Measurements from ENCODE around the gene TMEM14C. TPM values are rescaled to one million over a fixed set of nuclear protein-coding genes. Genes with fewer than 3 reads are reported as not detected.

Gene TMEM14C
- total and polyA plus RNA-seq, 2 donors from 2014 or later: 118 to 210 TPM

- FAIRE-seq: no peak
- no peaks in the 10 kb centered on the region for H3K27me3 ChIP-seq (ENCODE audit: control insufficient read depth, insufficient read depth, low read length)
- peaks cover 0 to 5% (median 4%) of the 10 kb centered on the region in 3 donors for H3K4me1 ChIP-seq (ENCODE audit: control insufficient read depth in 2 of 3, insufficient read depth in 2 of 3, low read depth in 1 of 3, low read length in 3 of 3)
- DNase-seq: no peak
- H3K9me3 ChIP-seq (ENCODE audit: control insufficient read depth in 2 of 3, insufficient read depth in 1 of 3, low read length in 3 of 3): no peaks in the 10 kb centered on the region
- TF ChIP-seq CTCF (IDR thresholded peaks at IDR 0.05; ENCODE audit: borderline replicate concordance, extremely low read depth, insufficient read depth): no peak
- intact Hi-C loops (cut with DNase I): no loop called here
- H3K9ac ChIP-seq (ENCODE audit: low read length in 3 of 3): no peak overlapping the region
- H3K27ac ChIP-seq (ENCODE audit: low read depth in 2 of 2, low read length in 2 of 2): no peak overlapping the region
- H3K4me3 ChIP-seq (ENCODE audit: low read length in 3 of 3): no peak overlapping the region
- H3K36me3 ChIP-seq (ENCODE audit: control insufficient read depth in 2 of 3, insufficient read depth in 3 of 3, low read length in 3 of 3): no peaks in the 10 kb centered on the region
These were observed 19.4 kb downstream of the TMEM14C start for GRCh38 chr6:10742251-10742650.

GRCh38 chr6:10743515-10743914, 20.6 kb downstream of the TMEM14C start:
- Histone ChIP-seq H3K4me1 (ENCODE audit: control insufficient read depth in 2 of 3, insufficient read depth in 2 of 3, low read depth in 1 of 3, low read length in 3 of 3) (peaks cover 0 to 8% (median 5%) of the 10 kb centered on the region in 3 donors), H3K9me3 (ENCODE audit: control insufficient read depth in 2 of 3, insufficient read depth in 1 of 3, low read length in 3 of 3) (no peaks in the 10 kb centered on the region), H3K27me3 (ENCODE audit: control insufficient read depth, insufficient read depth, low read length) (no peaks in the 10 kb centered on the region), H3K9ac (ENCODE audit: low read length in 3 of 3) (no peak overlapping the region), H3K4me3 (ENCODE audit: low read length in 3 of 3) (no peak overlapping the region), H3K27ac (ENCODE audit: low read depth in 2 of 2, low read length in 2 of 2) (no peak overlapping the region), H3K36me3 (ENCODE audit: control insufficient read depth in 2 of 3, insufficient read depth in 3 of 3, low read length in 3 of 3) (no peaks in the 10 kb centered on the region)
- intact Hi-C loops (cut with DNase I): no loop called here
- FAIRE-seq (no peak), DNase-seq (no peak)
- no peak for TF ChIP-seq CTCF (IDR thresholded peaks at IDR 0.05; ENCODE audit: borderline replicate concordance, extremely low read depth, insufficient read depth)

GRCh38 chr6:10745116-10745515, 22.2 kb downstream of the TMEM14C start:
- Histone ChIP-seq H3K27ac (ENCODE audit: low read depth in 2 of 2, low read length in 2 of 2) (no peak overlapping the region), H3K9ac (ENCODE audit: low read length in 3 of 3) (no peak overlapping the region), H3K36me3 (ENCODE audit: control insufficient read depth in 2 of 3, insufficient read depth in 3 of 3, low read length in 3 of 3) (no peaks in the 10 kb centered on the region), H3K4me3 (ENCODE audit: low read length in 3 of 3) (no peak overlapping the region), H3K4me1 (ENCODE audit: control insufficient read depth in 2 of 3, insufficient read depth in 2 of 3, low read depth in 1 of 3, low read length in 3 of 3) (peaks cover 0 to 20% (median 12%) of the 10 kb centered on the region in 3 donors), H3K27me3 (ENCODE audit: control insufficient read depth, insufficient read depth, low read length) (no peaks in the 10 kb centered on the region), H3K9me3 (ENCODE audit: control insufficient read depth in 2 of 3, insufficient read depth in 1 of 3, low read length in 3 of 3) (no peaks in the 10 kb centered on the region)
- intact Hi-C loops (cut with DNase I): no loop called here
- TF ChIP-seq CTCF (IDR thresholded peaks at IDR 0.05; ENCODE audit: borderline replicate concordance, extremely low read depth, insufficient read depth): no peak
- FAIRE-seq: no peak
- DNase-seq: no peak

GRCh38 chr6:10746915-10747250, 24.0 kb downstream of the TMEM14C start:
- DNase-seq: no peak
- Histone ChIP-seq H3K27me3 (ENCODE audit: control insufficient read depth, insufficient read depth, low read length) (no peaks in the 10 kb centered on the region), H3K9ac (ENCODE audit: low read length in 3 of 3) (peak overlapping the region; percentile 47 to 74 (median 52)), H3K27ac (ENCODE audit: low read depth in 2 of 2, low read length in 2 of 2) (peak overlapping the region; percentile 75 to 76), H3K4me1 (ENCODE audit: control insufficient read depth in 2 of 3, insufficient read depth in 2 of 3, low read depth in 1 of 3, low read length in 3 of 3) (peaks cover 0 to 20% (median 12%) of the 10 kb centered on the region in 3 donors), H3K4me3 (ENCODE audit: low read length in 3 of 3) (peak overlapping the region; percentile 66 to 90 (median 90)), H3K9me3 (ENCODE audit: control insufficient read depth in 2 of 3, insufficient read depth in 1 of 3, low read length in 3 of 3) (no peaks in the 10 kb centered on the region), H3K36me3 (ENCODE audit: control insufficient read depth in 2 of 3, insufficient read depth in 3 of 3, low read length in 3 of 3) (peaks cover 0 to 4% (median 0%) of the 10 kb centered on the region in 3 donors)
- intact Hi-C loops (cut with DNase I): no loop called here
- no peak for TF ChIP-seq CTCF (IDR thresholded peaks at IDR 0.05; ENCODE audit: borderline replicate concordance, extremely low read depth, insufficient read depth)
- FAIRE-seq: no peak
